Mesendoderm (in vitro differentiated cells): ENCODE data around the gene DNAJC11.

Source experiments
- DNase-seq: peaks from one replicate; pipeline ENCODE4 v3.0.0; 2013
- H2AK5ac ChIP-seq: 2 replicates; pipeline ENCODE4 v1.6.1; 2013; ENCODE audit warnings: low read length, inconsistent platforms
- H2BK120ac ChIP-seq: 2 replicates; pipeline ENCODE4 v1.6.1; 2013; ENCODE audit warnings: low read depth, mild to moderate bottlenecking, low read length, moderate library complexity, mixed read lengths
- H2BK15ac ChIP-seq: replicated peaks from 2 replicates; pipeline ENCODE4 v1.6.1; 2013; ENCODE audit warnings: low read depth, mild to moderate bottlenecking, moderate library complexity
- H2BK5ac ChIP-seq: 2 replicates; pipeline ENCODE4 v1.6.1; 2013; ENCODE audit warnings: low read length, inconsistent platforms
- H3K18ac ChIP-seq: 2 replicates; pipeline ENCODE4 v1.6.1; 2013; ENCODE audit warnings: mild to moderate bottlenecking, low read length, mixed read lengths
- H3K23ac ChIP-seq: one replicate; pipeline ENCODE4 v1.6.1; 2013; ENCODE audit warnings: low read length
- H3K27ac ChIP-seq: 2 replicates; pipeline ENCODE4 v1.5.1; 2013; ENCODE audit warnings: low read depth, mild to moderate bottlenecking, inconsistent platforms, low read length, moderate library complexity
- H3K27me3 ChIP-seq: 2 replicates; pipeline ENCODE4 v1.6.1; 2013; ENCODE audit warnings: low read length, control low read depth, mild to moderate bottlenecking, inconsistent platforms; ENCODE audit not compliant: insufficient read depth, poor library complexity
- H3K36me3 ChIP-seq: 2 replicates; pipeline ENCODE4 v1.6.1; 2013; ENCODE audit warnings: low read length, inconsistent platforms; ENCODE audit not compliant: control insufficient read depth, insufficient read depth
- H3K4ac ChIP-seq: one replicate; pipeline ENCODE4 v1.6.1; 2013; ENCODE audit warnings: low read depth, mild to moderate bottlenecking, low read length, moderate library complexity
- H3K4me1 ChIP-seq: 2 replicates; pipeline ENCODE4 v1.6.1; 2013; ENCODE audit warnings: low read depth, low read length, inconsistent platforms; ENCODE audit not compliant: control insufficient read depth
- H3K4me2 ChIP-seq: 2 replicates; pipeline ENCODE4 v1.6.1; 2013; ENCODE audit warnings: low read length
- H3K4me3 ChIP-seq: 2 replicates; pipeline ENCODE4 v1.5.1; 2013; ENCODE audit warnings: mild to moderate bottlenecking, low read length
- H3K56ac ChIP-seq: one replicate; pipeline ENCODE4 v1.6.1; 2013; ENCODE audit warnings: low read length
- H3K79me1 ChIP-seq: 2 replicates; pipeline ENCODE4 v1.6.1; 2013; ENCODE audit warnings: low read length, inconsistent platforms
- H3K79me2 ChIP-seq: 2 replicates; pipeline ENCODE4 v1.6.1; 2013; ENCODE audit warnings: mild to moderate bottlenecking, low read length; ENCODE audit not compliant: control insufficient read depth, insufficient read depth
- H3K9ac ChIP-seq: 2 replicates; pipeline ENCODE4 v1.6.1; 2013; ENCODE audit warnings: low read length, inconsistent platforms
- H4K5ac ChIP-seq: one replicate; pipeline ENCODE4 v1.6.1; 2013; ENCODE audit warnings: low read length
- H4K8ac ChIP-seq: one replicate; pipeline ENCODE4 v1.6.1; 2013; ENCODE audit warnings: low read depth, mild to moderate bottlenecking, control low read depth, low read length, moderate library complexity
- WGBS: extraction: QIAGEN DNeasy Blood & Tissue Kit; methylation state at CpG from one replicate; pipeline ENCODE4 v1.1.7; 2013; ENCODE audit warnings: low lambda C conversion rate, missing lambda C conversion rate; ENCODE audit not compliant: insufficient coverage; ENCODE audit errors: extremely low coverage; 5-methylcytosine and 5-hydroxymethylcytosine counted together

Gene DNAJC11

DNA sequence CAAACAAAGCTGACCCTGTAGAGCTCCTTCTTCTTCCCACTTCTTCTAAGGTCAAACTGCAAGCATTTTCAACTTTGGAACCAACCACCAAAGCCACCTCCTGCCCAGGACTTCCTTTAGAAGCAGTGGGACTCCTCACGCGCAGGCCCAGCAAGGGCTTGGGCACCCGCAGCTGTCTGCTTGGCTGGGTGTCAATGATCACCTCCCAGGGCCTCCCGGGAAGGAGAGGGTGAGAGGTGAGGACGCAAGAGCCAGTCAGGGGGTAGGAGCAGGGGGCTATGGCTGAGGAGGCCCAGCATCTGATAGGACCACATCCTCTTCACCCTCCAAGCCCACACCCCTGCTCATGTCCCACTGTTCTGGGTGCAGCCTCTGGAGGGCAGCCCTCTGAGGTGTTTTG lies 109.2 kb downstream of the DNAJC11 start:
- no peak overlapping the region for H4K5ac ChIP-seq
- no peak overlapping the region for H2BK120ac ChIP-seq
- no peak overlapping the region for H3K4me2 ChIP-seq
- H3K79me2 ChIP-seq: peaks cover 2% of the 10 kb centered on the region
- H3K23ac ChIP-seq: no peak overlapping the region
- no peak for DNase-seq
- no peak overlapping the region for H3K18ac ChIP-seq
- no peaks in the 10 kb centered on the region for H3K27me3 ChIP-seq
- no peak overlapping the region for H3K9ac ChIP-seq
- H3K36me3 ChIP-seq: peaks cover 13% of the 10 kb centered on the region
- H3K4ac ChIP-seq: no peak overlapping the region
- H2AK5ac ChIP-seq: no peak overlapping the region
- H3K27ac ChIP-seq: no peak overlapping the region
- H2BK15ac ChIP-seq: no peak overlapping the region
- H2BK5ac ChIP-seq: no peak overlapping the region
- no peak overlapping the region for H3K4me3 ChIP-seq
- no peaks in the 10 kb centered on the region for H3K4me1 ChIP-seq
- no peak overlapping the region for H4K8ac ChIP-seq
- H3K56ac ChIP-seq: no peak overlapping the region
- no CpG with 5 or more reads among the region's 5 CpGs for WGBS
- peaks cover 5% of the 10 kb centered on the region for H3K79me1 ChIP-seq

DNA sequence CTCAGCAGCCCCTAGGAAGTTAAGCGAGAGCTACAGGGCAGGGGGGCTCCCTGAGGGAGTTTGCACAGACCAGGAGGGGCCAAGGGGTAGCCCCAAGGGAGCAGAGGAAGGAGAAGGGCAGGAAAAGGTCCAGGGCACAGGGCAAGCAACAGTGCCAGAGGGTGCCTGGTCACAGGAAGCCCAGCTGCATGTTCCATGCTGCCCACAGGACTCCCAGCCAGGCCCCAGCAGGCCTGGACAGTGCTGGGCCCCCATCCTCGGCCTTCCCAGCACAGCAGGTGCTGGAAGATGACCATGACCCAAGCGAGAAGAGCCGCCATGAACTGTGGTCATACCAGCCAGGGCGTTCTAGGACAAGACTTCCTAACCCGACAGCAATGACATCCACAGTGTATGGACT lies 110.0 kb downstream of the DNAJC11 start:
- DNase-seq: no peak
- Histone ChIP-seq H3K18ac (no peak overlapping the region), H4K8ac (no peak overlapping the region), H3K9ac (no peak overlapping the region), H3K27me3 (no peaks in the 10 kb centered on the region), H4K5ac (no peak overlapping the region), H3K23ac (no peak overlapping the region), H2BK5ac (no peak overlapping the region), H2BK15ac (no peak overlapping the region), H3K4ac (no peak overlapping the region), H3K4me3 (no peak overlapping the region), H2AK5ac (no peak overlapping the region), H3K79me1 (peaks cover 2% of the 10 kb centered on the region), H3K27ac (no peak overlapping the region), H2BK120ac (no peak overlapping the region), H3K79me2 (no peaks in the 10 kb centered on the region), H3K56ac (no peak overlapping the region), H3K4me2 (no peak overlapping the region), H3K36me3 (peaks cover 8% of the 10 kb centered on the region), H3K4me1 (no peaks in the 10 kb centered on the region)
- no CpG with 5 or more reads among the region's 6 CpGs for WGBS

DNA sequence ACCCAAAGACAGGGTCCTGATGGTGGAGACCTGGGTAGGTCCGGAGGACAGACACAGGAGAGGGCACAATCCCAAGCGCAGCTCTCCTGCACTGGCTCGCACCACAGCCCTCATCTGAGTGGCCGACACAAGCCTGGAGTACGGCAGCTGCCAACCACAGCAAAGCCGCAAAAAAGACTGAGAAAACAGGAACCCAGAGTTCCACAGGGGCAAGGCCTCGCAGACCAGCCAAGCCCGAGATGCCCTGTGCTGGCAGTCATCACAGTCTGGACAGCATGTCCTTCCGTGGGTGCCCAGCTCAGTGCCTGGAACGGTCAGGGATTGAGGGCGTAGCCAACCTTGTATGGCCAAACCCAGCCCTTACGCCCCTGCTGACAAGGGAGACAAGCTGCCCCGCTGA lies 110.4 kb downstream of the DNAJC11 start:
- no peak overlapping the region for H3K4me2 ChIP-seq
- no peak overlapping the region for H3K4ac ChIP-seq
- H3K36me3 ChIP-seq: peaks cover 8% of the 10 kb centered on the region
- no peak overlapping the region for H4K8ac ChIP-seq
- H3K27me3 ChIP-seq: no peaks in the 10 kb centered on the region
- H2BK120ac ChIP-seq: no peak overlapping the region
- no peak overlapping the region for H3K18ac ChIP-seq
- no peak overlapping the region for H3K56ac ChIP-seq
- no peaks in the 10 kb centered on the region for H3K4me1 ChIP-seq
- H2AK5ac ChIP-seq: no peak overlapping the region
- no peak overlapping the region for H2BK5ac ChIP-seq
- H3K79me2 ChIP-seq: no peaks in the 10 kb centered on the region
- H2BK15ac ChIP-seq: no peak overlapping the region
- no peak overlapping the region for H4K5ac ChIP-seq
- no peak overlapping the region for H3K4me3 ChIP-seq
- no peak for DNase-seq
- H3K27ac ChIP-seq: no peak overlapping the region
- no peak overlapping the region for H3K23ac ChIP-seq
- no peaks in the 10 kb centered on the region for H3K79me1 ChIP-seq
- WGBS: no CpG with 5 or more reads among the region's 13 CpGs
- no peak overlapping the region for H3K9ac ChIP-seq

DNA sequence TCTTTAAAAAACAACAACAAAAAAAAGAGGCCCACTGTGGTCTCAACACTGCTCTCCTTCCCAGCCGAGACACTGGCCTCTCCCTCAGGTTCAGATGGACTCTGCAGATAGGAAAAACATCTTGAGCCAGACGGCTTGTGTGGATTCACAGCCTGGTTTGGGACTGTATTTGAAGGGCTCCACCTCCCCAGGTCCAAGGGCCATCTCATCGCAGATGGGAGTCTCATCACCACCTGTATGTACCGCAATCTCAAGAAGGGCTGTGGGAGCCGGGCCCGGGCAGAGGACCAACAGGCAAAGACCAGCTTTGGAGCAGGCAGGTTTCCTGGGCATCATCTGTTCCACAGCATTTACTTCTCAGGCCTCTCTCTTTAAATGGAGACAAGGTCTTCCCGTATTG lies 111.6 kb downstream of the DNAJC11 start:
- H3K23ac ChIP-seq: no peak overlapping the region
- H2BK5ac ChIP-seq: no peak overlapping the region
- no peaks in the 10 kb centered on the region for H3K4me1 ChIP-seq
- no peak overlapping the region for H2BK15ac ChIP-seq
- no peak overlapping the region for H3K27ac ChIP-seq
- peaks cover 8% of the 10 kb centered on the region for H3K36me3 ChIP-seq
- no peak overlapping the region for H3K56ac ChIP-seq
- no CpG with 5 or more reads among the region's 7 CpGs for WGBS
- H3K27me3 ChIP-seq: no peaks in the 10 kb centered on the region
- H3K79me2 ChIP-seq: no peaks in the 10 kb centered on the region
- no peak overlapping the region for H3K4me3 ChIP-seq
- no peak overlapping the region for H3K18ac ChIP-seq
- H3K4ac ChIP-seq: no peak overlapping the region
- no peaks in the 10 kb centered on the region for H3K79me1 ChIP-seq
- no peak for DNase-seq
- H2AK5ac ChIP-seq: no peak overlapping the region
- H4K8ac ChIP-seq: no peak overlapping the region
- H3K9ac ChIP-seq: no peak overlapping the region
- H4K5ac ChIP-seq: no peak overlapping the region
- no peak overlapping the region for H3K4me2 ChIP-seq
- no peak overlapping the region for H2BK120ac ChIP-seq

DNA sequence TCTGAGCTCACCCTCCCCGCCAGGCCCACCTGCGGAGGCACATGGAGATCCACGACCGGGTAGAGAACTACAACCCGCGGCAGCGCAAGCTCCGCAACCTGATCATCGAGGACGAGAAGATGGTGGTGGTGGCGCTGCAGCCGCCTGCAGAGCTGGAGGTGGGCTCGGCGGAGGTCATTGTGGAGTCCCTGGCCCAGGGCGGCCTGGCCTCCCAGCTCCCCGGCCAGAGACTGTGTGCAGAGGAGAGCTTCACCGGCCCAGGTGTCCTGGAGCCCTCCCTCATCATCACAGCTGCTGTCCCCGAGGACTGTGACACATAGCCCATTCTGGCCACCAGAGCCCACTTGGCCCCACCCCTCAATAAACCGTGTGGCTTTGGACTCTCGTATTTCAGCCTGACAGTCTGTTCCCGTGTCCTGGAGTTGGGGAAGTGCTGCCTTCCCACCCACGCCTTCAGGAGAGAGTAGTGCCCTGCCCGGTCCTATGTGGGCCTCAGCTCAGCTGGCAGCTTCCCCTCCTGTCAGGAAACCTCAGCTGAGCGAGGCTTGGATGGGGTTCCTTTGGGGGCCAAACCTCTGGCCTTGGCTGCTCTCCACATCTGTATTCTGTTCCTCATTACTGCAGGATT lies 112.6 kb downstream of the DNAJC11 start:
- no peak overlapping the region for H4K5ac ChIP-seq
- no peak overlapping the region for H4K8ac ChIP-seq
- H2BK5ac ChIP-seq: no peak overlapping the region
- H3K79me2 ChIP-seq: no peaks in the 10 kb centered on the region
- H3K18ac ChIP-seq: no peak overlapping the region
- no peak overlapping the region for H3K23ac ChIP-seq
- H3K4me1 ChIP-seq: no peaks in the 10 kb centered on the region
- H3K79me1 ChIP-seq: no peaks in the 10 kb centered on the region
- H2AK5ac ChIP-seq: no peak overlapping the region
- DNase-seq: no peak
- no peak overlapping the region for H2BK15ac ChIP-seq
- no peak overlapping the region for H3K27ac ChIP-seq
- no peak overlapping the region for H2BK120ac ChIP-seq
- H3K4me2 ChIP-seq: no peak overlapping the region
- no peak overlapping the region for H3K56ac ChIP-seq
- no peak overlapping the region for H3K4me3 ChIP-seq
- H3K27me3 ChIP-seq: no peaks in the 10 kb centered on the region
- no peak overlapping the region for H3K4ac ChIP-seq
- WGBS: no CpG with 5 or more reads among the region's 24 CpGs
- H3K9ac ChIP-seq: no peak overlapping the region
- H3K36me3 ChIP-seq: peaks cover 8% of the 10 kb centered on the region
